Measurements from ENCODE around the gene UQCRHL. TPM values are rescaled to one million over a fixed set of nuclear protein-coding genes. Genes with fewer than 3 reads are reported as not detected.

UQCRHL gene
- total RNA-seq, 1 donor from 2014 or later = 6.1 TPM

DNA sequence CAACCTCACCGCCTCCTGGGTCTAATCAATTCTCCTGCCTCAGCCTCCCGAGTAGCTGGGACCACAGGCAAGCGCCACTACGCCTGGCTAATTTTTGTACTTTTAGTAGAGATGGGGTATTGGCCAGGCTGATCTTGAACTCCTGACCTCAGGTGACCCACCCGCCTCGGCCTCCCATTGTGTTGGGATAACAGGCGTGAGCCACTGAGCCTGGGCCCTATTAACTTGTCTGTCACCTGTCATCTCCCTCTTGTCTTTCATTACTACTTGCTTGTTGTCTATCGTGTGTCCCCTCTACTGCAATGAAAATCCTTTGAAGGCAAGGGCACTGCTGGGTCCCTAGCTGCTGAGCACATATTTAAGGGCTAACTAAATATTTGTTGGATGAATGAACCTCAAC, 3.4 kb downstream of the UQCRHL start:
- DNase-seq (no peak), ATAC-seq (ENCODE audit: poor library complexity) (no peak)
- intact Hi-C loops (cut with DNase I) = no loop called here

DNA sequence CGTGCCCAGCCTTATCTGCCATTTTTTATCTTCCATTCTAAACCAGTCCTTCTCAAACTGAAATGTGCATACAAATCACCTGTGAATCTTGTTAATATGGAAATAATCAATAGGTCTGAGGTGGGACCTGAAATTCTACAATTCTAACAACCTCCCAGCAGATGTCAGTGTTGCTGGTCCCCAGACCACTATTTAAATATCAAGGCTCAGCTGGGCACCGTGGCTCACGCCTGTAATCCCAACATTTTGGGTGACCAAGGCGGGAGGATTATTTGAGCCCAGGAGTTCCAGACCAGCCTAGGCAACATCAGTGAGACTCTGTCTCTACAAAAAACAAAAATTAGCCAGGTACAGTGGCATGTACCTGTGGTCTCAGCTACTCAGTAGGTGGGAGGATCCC, 4.1 kb downstream of the UQCRHL start:
- intact Hi-C loops (cut with DNase I) = no loop called here
- no peak for ATAC-seq (ENCODE audit: poor library complexity)
- DNase-seq = no peak

DNA sequence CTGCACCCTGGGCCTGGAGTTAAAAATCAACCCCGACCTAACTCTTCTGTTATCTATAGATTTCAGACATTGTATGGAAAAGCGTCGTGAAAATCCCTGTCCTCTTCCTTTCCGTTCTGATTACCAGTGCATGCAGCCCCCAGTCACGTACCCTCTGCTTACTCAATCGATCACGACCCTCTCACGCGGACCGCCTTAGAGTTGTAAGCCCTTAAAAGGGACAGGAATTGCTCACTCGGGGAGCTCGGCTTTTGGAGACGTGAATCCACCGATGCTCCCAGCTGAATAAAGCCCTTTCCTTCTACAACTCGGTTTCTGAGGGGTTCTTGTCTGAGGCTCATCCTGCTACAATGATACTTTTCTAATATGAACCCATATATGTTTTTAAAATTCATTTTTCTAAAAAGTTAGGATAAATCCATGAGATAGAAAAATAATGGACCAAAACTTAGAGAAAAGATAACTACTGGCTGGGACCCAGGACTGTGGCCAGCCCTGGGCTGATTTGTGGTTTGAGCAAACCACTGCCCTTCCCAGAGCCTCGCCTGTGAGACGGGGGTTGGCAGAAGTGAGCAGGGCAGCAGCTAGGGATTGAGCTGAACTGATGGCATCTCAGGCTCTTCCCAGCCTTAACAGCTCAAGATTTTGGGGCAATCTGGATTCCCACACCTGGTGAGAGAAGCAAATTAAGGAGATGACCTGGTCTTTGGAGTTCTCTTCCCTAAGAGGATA, 5.0 kb downstream of the UQCRHL start:
- intact Hi-C loops (cut with DNase I) = no loop called here
- DNase-seq (no peak), ATAC-seq (ENCODE audit: poor library complexity) (no peak)

DNA sequence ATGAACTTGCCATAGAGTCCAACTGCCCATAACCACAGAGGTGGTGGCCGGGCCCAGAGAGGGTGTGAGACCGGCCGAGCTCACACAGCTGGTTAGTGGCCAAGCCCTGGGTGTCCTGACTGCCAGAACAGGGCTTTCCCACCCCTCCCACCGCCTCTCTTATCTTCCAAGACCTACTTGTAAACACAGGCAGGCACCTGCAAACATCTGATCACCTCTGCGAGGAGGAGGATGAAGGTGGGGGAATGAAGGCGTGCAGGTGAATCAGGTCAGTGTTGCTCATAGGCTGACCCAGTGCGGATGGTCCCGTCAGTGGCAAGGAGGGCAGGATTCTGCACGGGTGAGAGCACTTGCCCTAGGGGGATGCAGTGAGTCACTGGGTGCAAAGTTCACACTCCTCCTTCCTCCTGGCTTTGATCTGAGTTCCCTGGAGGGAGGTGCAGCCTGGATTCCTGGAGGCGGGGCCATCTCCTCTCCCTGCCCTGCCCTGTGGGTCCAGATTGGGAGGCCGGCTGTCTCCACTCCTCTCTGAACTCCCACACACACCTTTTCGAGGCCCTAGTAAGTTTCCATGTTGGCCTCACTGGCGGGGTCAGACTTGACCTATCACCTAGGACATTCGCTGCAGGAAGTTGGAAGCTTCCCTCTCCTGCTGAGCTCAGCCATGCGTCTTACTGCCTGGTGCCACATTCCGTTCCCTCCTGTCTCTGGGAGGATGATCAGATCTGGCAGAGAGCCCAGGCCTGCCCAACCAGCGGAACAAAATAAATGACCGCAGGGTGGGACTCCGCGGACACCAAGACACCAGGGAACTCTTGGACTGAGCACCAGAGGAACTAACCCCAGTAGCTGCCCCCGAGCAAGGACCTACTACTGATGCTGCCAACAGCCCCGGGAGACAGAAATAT, 7.3 kb downstream of the UQCRHL start:
- DNase-seq (no peak), ATAC-seq (ENCODE audit: poor library complexity) (peak; percentile 40)
- intact Hi-C loops (cut with DNase I) = loop anchor here (10.0 kb wide), 1 partner anchor 255 kb away; no protein-coding TSS in a partner anchor

DNA sequence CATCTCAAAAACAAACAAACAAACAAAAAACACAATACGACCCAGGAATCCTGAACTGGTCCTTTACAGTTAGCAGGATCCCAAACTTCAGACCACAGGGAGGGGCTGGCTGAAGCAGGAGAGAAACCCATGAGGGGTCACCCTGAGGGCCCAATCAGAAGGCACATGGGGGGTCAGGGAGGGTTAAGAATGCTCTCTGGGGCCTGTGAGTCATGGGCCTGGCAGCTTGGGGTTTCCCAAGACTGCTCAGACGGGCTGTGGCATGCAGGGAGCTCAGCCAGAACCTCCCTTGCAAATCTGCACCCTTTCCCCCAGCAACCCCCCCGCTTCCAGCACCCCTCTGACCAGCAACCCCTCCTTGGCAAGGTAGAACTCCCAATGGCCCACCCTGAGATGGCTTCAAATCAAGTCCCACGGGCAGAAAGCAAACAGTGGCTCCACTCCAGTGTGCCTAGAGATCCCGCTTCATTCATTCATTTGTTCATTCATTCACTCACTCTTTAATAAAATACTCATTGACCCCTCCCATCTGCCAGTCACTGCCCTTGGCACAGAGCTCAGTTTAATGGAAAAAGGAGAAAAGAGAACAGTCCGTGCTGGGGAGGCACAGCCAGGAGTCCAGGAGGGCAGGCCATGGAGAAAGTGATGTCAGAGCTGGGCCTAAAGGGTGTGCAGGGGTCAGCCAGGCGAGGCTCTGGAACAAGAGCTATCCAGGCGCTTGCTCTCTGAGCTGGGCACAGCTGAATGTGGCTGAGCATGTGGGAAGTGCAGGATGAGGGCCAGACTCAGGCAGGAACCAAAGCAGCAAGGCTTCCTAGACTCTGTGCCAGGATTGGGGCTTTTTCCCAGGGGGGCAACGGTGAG, 8.2 kb downstream of the UQCRHL start:
- intact Hi-C loops (cut with DNase I) = loop anchor here (10.0 kb wide), 1 partner anchor 256 kb away; no protein-coding TSS in a partner anchor
- peak; percentile 62 for ATAC-seq (ENCODE audit: poor library complexity)
- peak; percentile 71 for DNase-seq

DNA sequence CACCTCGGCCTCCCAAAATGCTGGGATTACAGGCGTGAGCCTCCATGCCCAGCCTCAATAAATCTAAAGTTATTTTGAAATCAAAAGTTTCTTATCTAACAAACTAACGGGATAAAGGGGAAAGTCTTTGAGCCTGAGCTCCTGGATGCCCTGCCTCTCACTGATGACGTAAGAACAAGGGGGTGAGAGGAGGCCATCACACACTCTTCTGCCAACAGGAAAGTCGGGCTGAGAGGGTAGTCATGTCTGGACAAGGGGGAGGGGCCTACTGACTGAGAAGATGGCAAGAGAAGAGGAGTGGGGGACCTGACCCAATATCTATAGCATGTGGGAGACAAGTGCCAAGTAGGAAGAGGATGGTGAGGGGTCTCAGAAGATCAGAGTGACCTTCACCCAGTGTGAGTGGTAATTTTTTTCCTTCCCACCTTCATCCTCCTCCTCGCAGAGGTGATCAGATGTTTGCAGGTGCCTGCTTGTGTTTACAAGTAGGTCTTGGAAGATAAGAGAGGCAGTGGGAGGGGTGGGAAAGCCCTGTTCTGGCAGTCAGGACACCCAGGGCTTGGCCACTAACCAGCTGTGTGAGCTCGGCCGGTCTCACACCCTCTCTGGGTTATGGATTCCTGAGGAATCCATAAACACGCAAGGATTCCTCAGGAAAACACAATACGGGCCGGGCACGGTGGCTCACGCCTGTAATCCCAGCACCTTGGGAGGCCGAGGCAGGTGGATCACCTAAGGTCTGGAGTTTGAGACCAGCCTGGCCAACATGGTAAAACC, 9.6 kb downstream of the UQCRHL start:
- intact Hi-C loops (cut with DNase I) = loop anchor here (10.0 kb wide), 1 partner anchor 257 kb away; no protein-coding TSS in a partner anchor
- no peak for DNase-seq
- no peak for ATAC-seq (ENCODE audit: poor library complexity)

DNA sequence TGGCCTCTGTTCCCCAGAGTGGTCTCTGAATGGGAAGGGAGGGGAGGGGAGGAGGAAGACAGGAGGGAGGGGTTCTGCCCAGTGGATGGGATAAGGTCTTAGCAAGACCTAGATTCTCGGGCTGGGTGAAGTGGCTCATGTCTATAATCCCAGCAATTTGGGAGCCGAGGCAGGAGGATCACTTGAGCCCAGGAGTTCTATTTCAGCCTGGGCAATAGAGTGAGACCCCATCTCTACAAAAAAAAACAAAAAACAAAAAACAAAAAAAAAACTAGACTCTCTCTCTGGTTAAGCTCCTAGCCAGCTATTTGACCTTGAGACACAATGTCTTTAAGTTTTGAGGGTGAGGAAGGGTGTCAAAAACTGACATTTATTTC, 11.4 kb downstream of the UQCRHL start:
- ATAC-seq (ENCODE audit: poor library complexity) = no peak
- no peak for DNase-seq
- intact Hi-C loops (cut with DNase I) = loop anchor here (10.0 kb wide), 1 partner anchor 259 kb away; no protein-coding TSS in a partner anchor

DNA sequence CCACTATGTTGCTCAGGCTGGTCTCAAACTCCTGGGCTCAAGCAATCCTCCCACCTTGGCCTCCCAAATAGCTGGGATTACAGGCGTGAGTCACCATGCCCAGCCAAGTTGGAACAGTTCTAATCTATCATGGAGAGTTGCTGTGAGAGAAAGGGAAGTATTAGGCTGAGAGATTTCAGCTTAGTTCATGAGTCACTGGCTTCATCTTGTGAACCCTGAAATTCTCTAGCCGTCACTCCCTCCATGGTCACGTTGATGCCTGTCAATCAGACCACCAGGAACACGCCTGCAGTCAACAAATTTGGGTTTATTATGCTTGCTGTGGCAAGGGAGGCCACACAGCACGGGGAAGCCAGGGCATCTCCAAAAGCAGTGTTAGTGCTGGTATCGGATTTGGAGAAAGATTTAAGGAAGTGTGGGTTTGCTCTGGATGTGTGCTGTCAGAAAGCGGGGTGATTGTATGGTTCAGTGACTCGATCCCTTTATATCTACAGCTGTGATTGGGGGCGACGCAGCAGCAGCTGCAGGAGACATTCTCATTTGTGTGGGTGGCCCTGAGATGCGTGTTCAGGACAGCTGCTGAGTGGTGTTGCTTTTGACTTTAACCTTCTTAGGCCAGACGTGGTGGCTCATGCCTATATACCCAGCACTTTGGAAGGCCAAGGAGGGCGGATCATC, 18.7 kb downstream of the UQCRHL start:
- DNase-seq (no peak), ATAC-seq (ENCODE audit: poor library complexity) (no peak)
- intact Hi-C loops (cut with DNase I) = no loop called here

DNA sequence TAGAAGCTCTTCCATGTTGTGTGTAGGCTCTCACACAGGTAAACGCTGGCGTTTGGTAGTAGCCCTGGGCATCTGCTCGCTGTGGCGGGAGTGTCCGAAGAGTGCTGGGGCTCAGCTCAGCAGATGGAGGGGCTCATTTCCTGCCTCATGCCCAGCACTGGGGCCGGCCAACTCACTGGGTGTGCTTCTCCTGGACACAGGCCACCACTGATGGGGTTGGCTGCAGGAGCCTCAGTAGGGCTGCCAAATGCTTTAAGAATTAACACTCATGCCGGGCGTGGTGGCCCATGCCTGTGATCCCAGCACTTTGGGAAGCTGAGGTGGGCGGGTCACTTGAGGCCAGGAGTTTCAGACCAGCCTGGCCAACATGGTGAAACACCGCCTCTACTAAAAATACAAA, 20.9 kb downstream of the UQCRHL start:
- DNase-seq = peak; percentile 69
- intact Hi-C loops (cut with DNase I) = no loop called here
- ATAC-seq (ENCODE audit: poor library complexity) = peak; percentile 65

DNA sequence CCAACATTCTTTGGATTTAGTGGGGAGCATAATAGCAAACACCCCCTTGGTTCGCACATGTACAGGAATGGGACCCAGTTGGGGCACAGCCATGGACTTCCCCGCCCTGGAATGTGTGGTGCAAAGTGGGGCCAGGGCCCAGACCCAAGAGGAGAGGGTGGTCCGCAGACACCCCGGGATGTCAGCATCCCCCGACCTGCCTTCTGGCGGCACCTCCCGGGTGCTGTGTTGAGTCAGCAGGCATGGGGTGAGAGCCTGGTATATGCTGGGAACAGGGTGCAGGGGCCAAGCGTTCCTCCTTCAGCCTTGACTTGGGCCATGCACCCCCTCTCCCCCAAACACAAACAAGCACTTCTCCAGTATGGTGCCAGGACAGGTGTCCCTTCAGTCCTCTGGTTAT, 21.8 kb downstream of the UQCRHL start:
- ATAC-seq (ENCODE audit: poor library complexity) (peak; percentile 22), DNase-seq (no peak)
- intact Hi-C loops (cut with DNase I) = no loop called here

DNA sequence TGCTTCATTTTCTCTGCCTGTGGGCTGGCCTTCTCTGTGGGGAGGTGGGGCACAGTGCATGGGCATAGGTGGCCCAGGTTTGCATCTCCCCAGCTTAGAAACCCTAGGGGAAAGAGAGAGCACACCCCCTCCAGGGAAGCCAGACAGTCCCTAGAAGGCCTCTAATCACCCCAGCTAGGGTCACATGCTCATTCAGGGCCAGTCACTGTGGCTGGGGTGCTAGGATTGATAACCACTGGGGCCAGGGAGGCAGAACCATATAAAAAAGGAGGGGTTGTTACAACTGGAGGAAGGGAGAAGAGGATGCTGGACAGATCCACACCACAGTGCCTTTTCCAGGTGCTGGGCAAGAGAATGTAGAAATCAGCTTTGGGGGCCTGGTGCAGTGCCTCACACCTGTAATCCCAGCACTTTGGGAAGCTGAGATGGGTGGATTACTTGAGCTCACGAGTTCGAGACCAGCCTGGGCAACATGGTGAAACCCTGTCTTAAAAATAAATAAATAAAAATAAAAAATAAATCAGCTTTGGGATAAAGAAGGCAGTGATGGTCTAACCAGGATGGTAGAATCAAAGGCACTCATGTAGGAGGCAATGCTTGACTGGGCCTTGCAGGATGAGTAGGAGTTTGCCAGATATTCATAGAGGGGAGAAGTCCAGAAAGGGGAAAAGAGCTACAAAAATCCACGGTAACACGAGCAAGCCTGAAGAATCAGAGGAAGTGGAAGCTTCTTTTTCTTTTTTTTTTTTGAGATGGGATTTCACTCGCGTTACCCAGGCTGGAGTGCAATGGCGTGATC, 29.3 kb downstream of the UQCRHL start:
- ATAC-seq (ENCODE audit: poor library complexity) = no peak
- no peak for DNase-seq
- intact Hi-C loops (cut with DNase I) = no loop called here

DNA sequence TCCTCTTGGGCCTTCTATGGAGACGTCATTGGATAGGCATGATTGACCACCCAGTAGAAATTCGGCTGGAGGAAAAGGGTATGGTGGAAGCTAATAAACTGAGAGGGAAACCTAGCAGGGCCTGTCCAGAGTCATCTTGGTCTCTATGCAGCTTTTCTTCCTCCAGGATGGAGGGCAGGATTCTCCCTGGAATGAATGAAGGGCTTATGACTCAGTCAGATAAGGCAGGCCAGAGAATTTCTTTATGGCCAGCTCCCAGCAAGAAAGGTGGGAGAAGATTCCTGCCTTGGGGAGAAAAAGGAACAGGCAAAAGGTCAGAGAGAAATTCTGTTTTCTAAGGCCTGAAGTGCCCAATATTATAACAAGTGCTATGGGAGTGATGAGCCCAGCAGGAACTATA, 31.7 kb downstream of the UQCRHL start:
- DNase-seq (no peak), ATAC-seq (ENCODE audit: poor library complexity) (no peak)
- intact Hi-C loops (cut with DNase I) = no loop called here

DNA sequence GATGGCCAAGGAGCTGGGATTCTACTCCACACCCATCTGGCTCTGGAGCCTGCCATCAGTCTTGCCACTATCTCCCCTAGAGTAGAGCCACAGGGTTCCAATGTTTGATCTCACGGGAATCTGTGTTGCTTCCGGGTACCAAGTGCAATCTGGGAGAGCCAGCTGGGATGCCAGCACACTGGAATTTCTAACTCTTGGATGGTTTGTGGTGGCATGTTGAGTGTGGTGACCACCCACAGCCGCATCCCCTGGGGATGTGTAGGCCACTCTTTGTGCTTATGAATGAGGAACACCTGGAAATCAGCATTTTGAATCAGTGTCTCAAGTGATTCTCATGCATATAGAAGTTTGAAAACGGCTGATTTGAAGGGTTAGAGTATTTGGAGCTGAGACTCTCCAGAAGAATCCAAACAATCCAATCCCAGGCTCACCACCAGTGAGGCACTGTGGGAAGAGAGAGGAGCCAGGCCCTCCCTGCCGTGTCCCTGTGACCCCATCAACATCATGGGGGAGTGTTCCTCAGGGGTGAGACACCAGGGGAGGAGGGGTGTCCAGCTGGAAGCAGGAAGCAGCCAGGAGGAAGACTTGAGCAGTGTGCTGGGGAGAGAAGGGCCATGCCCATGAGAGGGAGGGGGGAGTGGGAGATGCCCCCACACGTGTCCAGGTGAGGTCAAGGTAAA, 35.5 kb downstream of the UQCRHL start:
- intact Hi-C loops (cut with DNase I) = no loop called here
- DNase-seq (no peak), ATAC-seq (ENCODE audit: poor library complexity) (no peak)

DNA sequence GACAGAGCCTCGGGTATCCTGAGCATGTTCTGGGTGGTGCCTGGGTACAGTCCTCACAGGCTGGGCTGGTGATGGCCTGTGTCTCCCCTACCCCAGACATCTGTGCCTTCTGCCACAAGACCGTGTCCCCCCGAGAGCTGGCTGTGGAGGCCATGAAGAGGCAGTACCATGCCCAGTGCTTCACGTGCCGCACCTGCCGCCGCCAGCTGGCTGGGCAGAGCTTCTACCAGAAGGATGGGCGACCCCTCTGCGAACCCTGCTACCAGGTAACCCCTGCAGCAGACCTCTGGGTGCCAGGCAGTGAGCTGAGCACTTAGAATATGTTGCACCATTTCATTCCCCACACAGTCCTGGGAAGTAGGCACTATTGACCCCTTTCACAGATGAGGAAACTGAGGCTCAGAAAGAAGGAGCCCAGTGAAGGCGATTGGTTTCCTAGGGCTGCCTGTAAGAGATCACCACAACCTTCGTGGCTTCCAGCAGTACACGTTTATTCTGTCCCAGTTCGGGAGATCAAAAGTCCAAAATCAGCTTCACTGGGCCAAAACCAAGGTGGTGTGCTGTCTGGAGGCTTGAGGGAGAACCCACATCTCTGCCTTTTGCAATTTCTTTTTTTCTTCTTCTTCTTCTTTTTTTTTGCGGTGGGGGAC, 37.0 kb downstream of the UQCRHL start:
- intact Hi-C loops (cut with DNase I) = no loop called here
- no peak for ATAC-seq (ENCODE audit: poor library complexity)
- DNase-seq = no peak

DNA sequence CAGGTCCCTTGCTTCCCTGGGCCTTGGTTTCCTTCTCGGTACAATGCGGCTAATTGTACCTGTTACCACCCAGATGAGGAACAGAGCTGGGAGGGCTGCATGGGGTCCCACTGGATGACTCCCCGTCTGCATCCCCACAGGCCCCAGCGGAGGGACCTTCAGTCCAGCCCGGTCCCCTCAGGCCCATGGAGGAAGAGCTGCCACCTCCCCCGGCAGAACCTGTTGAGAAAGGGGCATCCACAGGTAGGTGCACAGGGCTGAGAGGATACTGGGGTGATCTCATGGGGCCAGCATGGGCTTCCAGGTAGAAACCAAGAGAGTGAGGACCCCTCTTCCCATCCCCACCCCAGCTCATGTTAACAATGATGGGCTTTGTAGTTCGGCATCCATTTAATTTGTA, 39.1 kb downstream of the UQCRHL start:
- intact Hi-C loops (cut with DNase I) = no loop called here
- DNase-seq (no peak), ATAC-seq (ENCODE audit: poor library complexity) (no peak)

DNA sequence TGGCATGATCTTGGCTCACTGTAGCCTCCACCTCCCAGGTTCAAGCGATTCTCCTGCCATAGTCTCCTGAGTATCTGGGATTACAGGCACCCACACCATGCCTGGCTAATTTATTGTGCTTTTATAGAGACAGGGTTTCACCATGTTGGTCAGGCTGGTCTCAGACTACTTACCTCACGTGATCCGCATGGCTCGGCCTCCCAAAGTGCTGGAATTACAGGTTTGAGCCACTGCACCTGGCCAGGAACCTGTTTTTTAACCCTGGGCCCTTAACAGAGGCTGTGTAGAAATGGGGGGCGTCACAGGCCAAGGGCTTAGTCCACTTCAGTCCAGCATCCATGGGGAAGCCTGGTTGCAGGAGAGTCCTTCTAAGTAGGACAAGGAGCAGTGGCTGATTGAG, 39.5 kb downstream of the UQCRHL start:
- intact Hi-C loops (cut with DNase I) = no loop called here
- ATAC-seq (ENCODE audit: poor library complexity) = no peak
- DNase-seq = no peak
